Mononuclear cell (primary cell): ENCODE data around the gene WT1. TPM values are rescaled to one million over a fixed set of nuclear protein-coding genes. Genes with fewer than 3 reads are reported as not detected.
"Not testable (repeated sequence)": the region's sequence is repeated elsewhere in the genome, so short reads cannot be mapped to it uniquely, and the experiment has no call there.

Experiments used
- H3K27me3 ChIP-seq: 2 replicates; pipeline ENCODE4 v1.6.0; 2011; ENCODE audit warnings: low read length, control low read depth; ENCODE audit not compliant: insufficient read depth
- H3K4me1 ChIP-seq: 2 replicates; pipeline ENCODE4 v1.5.1; 2011; ENCODE audit warnings: mild to moderate bottlenecking, low read length, control low read depth; ENCODE audit not compliant: insufficient read depth
- H3K4me3 ChIP-seq: 2 replicates; pipeline ENCODE4 v1.5.1; 2011; ENCODE audit warnings: mild to moderate bottlenecking, low read length, moderate library complexity
- H3K9me3 ChIP-seq: 2 replicates; pipeline ENCODE4 v1.5.1; 2011; ENCODE audit warnings: low read depth, mild to moderate bottlenecking, control low read depth, low read length
- total RNA-seq: library from RNA; depleted of rRNA; stranded (reverse); fragments of >200 nt; gene quantifications from one replicate; pipeline ENCODE4 v1.2.3, GENCODE V29; 2012

The WT1 gene
- not detected for total RNA-seq

DNA sequence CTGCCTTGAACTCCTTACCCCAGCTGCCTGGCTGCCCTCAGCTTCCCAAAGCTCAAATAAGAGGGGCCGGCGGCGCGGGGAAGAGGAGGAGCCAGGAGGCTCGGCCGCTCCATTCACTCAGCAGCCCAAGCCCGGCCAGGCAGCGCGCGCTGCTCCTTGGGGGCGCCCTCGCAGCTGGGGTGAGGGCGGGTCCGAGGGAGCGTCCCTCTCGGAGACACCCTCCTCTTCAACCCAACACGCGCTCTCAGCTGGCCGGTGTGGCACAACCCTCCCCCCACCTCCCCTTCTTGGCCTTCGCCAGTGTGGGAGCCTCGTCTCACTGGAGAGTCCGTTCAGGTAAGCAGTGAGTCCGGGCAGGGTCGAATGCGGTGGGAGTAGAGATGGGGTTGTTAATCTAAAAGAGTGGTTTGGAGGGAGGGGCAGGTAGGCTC, at the start of gene WT1:
Gene WT1, minus strand, starts transcription at position 29 of the 431 bp plus-strand sequence.
- peaks cover 93% of the 10 kb centered on the region for H3K27me3 ChIP-seq
- H3K9me3 ChIP-seq, result no peaks in the 10 kb centered on the region
- H3K4me3 ChIP-seq, result no peak within 1 kb of the TSS
- peaks cover 53% of the 10 kb centered on the region for H3K4me1 ChIP-seq

DNA sequence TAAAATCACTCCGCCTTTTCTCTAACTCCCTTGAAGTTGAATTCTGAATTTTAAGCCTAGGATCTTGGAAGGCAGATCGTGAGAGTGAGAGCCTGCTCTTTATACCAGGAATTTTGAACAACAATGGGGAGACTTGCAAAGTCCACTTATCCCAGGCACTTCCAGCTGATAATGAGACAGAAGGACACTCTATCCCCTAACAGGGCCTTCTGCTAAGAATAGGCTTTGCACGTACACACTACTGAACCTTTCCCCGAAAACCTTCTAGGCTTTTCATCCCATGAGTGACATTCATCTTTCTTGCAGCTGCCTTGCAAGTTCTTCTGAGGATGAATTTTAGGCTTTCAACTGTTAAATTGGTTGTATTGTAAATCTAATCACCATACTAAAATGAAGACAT, 44.0 kb upstream of the WT1 start:
- H3K27me3 ChIP-seq, result no peaks in the 10 kb centered on the region
- no peaks in the 10 kb centered on the region for H3K4me1 ChIP-seq
- H3K9me3 ChIP-seq, result no peaks in the 10 kb centered on the region
- no peak overlapping the region for H3K4me3 ChIP-seq

DNA sequence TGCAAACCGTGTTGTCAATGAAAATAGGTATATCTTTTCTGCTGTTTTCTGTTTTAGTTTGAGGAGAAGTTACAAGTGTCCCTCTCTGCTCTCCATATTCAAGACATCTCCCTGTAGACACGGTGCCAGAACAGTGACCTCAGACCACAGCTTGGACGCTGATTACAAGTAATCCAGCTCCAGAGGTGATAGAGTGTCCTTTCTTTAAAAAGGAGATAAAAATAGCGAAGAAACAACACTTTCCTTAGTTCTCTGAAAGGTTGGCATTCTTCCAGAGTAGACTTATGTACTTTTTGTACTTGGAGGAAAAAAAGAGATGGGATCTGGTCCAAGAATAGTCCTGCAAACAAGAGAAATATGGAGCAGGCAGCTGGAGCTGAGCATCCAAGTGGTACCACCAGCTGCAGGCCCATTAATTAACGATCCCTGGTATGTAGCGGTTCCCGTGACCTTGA, 43.0 kb upstream of the WT1 start:
- no peaks in the 10 kb centered on the region for H3K4me1 ChIP-seq
- H3K9me3 ChIP-seq, result no peaks in the 10 kb centered on the region
- H3K4me3 ChIP-seq, result no peak overlapping the region
- H3K27me3 ChIP-seq, result no peaks in the 10 kb centered on the region

DNA sequence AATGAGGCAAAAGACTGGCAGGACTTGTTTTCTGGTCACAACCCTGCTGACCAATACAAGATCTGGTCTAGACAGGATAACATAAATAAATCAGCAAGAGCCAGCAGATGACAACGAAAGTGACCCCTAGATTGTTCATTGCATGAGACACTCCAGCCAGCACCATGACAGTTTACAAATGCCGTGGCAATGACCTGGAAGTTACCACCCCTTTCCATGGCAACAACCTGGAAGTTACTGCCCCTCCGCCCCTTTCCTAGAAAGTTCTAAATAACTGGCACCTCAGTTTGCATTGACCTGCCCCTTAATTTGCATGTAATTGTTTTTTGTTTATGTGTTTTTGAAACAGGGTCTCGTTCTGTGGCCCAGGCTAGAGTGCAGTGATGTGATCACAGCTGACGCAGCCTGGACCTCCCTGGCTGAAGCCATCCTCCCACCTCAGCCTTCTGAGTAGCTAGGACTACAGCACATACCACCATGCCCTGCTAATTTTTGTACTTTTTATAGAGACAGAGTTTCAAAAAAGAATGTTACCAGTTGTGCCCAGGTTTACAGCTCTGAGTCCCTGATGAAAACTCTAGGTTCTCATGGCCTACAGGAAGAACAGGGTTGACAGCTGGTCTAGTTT, 38.1 kb upstream of the WT1 start:
- H3K9me3 ChIP-seq, result no peaks in the 10 kb centered on the region

DNA sequence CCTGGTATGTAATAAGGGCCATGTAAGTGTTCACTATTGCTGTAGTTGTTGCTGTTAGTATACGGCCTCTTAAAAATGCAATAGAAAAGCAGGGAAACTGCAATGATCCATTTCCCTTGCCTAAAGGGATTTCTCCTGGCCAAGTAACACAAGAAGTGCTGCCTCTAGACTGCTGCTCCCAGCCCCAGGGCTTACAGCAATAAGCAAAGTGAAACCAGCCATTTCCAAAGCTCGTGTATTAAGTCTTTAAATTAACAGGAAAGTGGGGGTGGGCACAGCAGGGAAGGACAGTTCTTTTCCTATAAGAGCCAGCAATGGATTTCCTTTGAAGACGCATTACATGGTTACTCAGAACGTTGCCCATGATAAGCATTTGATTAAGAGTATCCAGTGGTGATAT, 36.9 kb upstream of the WT1 start:
- no peak overlapping the region for H3K4me3 ChIP-seq
- H3K9me3 ChIP-seq, result no peaks in the 10 kb centered on the region
- H3K4me1 ChIP-seq, result peaks cover 6% of the 10 kb centered on the region
- no peaks in the 10 kb centered on the region for H3K27me3 ChIP-seq

More for the DNA sequence above, 38.1 kb upstream of the WT1 start:
- Histone ChIP-seq H3K27me3 (no peaks in the 10 kb centered on the region), H3K4me1 (peaks cover 6% of the 10 kb centered on the region), H3K4me3 (no peak overlapping the region)

DNA sequence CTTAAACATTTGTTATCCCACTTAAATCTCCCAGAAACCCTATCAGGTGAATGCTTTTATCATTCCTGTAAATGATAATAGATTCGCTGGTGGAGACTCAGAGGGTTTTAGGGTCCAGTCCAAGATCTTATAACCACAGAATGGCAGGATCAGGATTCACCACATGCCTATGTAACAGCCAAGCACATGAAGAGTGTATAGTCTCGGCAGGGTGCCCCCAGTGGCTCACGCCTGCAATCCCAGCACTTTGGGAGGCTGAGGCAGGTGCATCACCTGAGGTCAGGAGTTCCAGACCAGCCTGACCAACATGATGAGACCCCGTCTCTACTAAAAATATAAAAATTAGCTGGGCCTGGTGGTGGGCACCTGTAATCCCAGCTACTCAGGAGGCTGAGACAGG, 36.2 kb upstream of the WT1 start:
- H3K9me3 ChIP-seq, H3K4me3 ChIP-seq, H3K27me3 ChIP-seq, H3K4me1 ChIP-seq: not testable (repeated sequence)

DNA sequence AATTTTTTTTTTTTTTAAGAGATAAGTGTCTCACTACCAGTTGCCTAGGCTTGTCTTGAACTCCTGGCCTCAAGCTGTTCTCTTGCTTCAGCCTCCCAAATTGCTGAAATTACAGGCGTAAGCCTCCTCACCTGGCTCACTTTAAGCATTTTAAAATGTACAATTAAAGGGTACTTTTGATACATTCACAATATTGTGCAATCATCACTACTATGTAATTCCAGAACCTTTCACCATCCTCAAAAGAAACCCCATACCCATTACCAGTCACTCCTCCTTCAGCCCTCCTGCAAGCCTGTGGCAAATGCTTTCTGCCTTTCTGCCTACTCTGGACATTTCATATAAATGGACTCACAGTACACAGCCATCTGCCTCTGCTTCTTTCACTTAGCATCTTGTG, 34.5 kb upstream of the WT1 start:
- Histone ChIP-seq H3K9me3 (no peaks in the 10 kb centered on the region), H3K27me3 (no peaks in the 10 kb centered on the region), H3K4me3 (no peak overlapping the region), H3K4me1 (peaks cover 6% of the 10 kb centered on the region)

DNA sequence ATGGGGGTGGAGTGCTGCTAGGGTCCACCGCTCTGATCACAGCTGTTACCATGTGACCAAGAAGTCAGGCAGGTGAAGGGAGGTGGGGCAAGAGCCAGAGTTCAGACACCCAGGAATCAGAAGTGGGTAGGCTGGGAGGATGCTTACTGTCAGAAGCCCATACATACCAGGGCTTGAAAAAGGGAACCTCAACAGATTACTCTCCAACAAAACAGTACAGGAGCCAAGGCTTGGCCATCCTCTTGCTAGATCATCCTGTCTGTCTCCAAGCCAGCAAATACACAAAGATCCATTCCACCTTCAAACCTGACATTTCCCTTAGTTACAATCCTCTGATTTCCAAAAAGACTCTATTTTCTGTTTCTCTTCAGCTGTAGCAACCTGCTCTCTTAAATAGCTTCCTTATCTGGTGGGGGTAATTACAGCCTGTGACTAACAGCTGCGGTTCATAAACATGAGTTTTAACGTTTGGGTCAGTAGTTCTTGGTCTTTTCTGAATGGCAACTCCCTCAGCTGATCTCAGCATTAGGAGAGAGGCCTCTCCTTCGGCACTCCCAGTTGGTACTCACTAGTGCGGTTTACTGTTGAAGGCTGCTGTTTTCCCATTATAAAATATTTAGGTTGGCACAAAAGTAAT, 31.1 kb upstream of the WT1 start:
- Histone ChIP-seq H3K27me3 (no peaks in the 10 kb centered on the region), H3K4me1 (peaks cover 6% of the 10 kb centered on the region), H3K4me3 (no peak overlapping the region), H3K9me3 (no peaks in the 10 kb centered on the region)

DNA sequence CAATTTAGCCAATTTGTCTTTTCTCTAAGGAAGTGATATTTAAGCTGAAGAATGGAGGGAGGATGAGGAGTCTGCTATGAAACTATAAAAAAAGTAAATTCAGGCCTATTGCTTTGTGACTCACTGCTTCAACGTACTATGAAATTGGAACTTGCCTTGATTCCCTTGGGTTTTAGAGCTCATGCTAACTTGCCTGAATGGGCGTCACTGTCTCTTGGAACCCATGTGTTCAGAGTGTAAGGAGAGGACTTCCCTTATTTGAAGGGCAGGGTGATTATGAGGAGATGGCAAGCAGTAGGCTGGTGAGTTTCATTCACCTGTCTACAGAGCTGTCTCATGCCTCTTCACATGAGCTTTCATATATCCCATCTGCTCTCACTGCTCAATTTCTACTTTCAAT, 28.7 kb upstream of the WT1 start:
- Histone ChIP-seq H3K9me3 (no peaks in the 10 kb centered on the region), H3K4me3 (no peak overlapping the region), H3K27me3 (no peaks in the 10 kb centered on the region), H3K4me1 (peaks cover 6% of the 10 kb centered on the region)

DNA sequence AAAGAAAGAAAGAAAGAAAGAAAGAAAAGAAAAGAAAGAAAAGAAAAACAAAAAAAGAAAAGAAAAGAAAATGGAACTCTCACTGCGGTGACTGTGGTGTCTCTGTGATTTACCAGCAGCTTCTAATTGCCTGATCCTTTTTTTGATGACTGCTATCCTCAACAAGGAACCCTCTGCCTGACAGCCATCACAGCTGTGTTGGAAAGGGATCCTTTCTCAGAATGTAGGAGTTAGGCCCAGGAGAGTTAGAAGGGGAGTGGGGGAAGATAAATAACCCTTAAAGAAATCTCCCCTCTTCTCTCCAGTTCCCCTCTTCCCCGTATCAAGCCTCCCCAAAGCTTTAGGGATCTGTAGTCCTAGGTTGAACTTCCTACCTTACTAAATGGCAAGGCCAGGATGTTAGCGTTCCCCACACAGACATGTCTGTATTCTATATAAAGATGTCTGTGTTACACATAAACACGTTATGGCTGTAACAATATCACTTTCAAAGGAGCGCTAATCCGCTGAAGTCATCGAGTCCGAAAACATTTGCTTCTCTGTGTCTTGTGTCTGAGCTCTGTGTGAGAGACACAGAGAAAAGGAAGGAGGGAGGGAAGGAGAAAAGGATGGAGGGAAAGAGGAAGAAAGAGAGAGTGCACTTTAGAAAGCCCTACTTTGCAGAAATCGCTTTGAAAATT, 26.8 kb upstream of the WT1 start:
- Histone ChIP-seq H3K4me1 (no peaks in the 10 kb centered on the region), H3K27me3 (no peaks in the 10 kb centered on the region), H3K4me3 (no peak overlapping the region), H3K9me3 (no peaks in the 10 kb centered on the region)

DNA sequence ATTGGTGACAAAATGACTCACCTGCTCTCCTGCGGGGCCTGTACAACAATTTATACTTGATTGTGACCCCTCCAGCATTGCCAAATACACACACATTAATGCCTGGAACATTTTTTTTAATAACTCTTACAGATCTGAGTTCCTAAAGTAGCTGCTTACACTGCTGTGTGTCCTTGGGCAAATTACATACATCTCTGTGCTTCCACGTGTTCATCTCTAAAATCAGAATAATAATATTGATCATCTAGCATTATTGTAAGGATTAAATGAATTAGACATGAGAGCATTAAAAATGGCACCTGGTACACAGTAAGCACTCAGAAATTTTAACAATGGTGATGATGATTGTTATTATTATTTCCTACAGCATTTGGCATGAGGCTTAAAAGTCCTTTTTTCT, 21.5 kb upstream of the WT1 start:
- Histone ChIP-seq H3K4me3 (no peak overlapping the region), H3K9me3 (no peaks in the 10 kb centered on the region), H3K4me1 (no peaks in the 10 kb centered on the region), H3K27me3 (no peaks in the 10 kb centered on the region)

DNA sequence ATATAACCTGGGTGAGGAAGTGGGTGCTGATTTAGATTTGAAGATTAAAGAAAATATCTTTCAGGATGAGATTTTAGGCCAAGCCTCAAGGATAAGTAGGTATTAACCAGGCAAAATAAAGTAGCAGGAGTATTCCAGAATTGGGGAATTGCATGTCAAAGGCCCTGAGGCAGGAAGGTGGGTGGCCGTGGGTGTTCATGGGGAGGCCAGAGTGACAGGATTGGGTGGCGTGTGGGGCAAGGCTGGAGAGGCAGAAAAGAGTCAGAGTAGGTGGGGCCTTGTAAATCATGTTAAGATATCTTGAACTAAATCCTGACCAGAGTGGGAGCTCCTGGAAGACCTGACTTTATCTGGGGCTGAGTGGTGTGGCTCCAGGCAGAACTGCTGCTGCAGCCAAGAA, 19.7 kb upstream of the WT1 start:
- H3K9me3 ChIP-seq, result no peaks in the 10 kb centered on the region
- H3K4me3 ChIP-seq, result no peak overlapping the region
- no peaks in the 10 kb centered on the region for H3K4me1 ChIP-seq
- no peaks in the 10 kb centered on the region for H3K27me3 ChIP-seq

DNA sequence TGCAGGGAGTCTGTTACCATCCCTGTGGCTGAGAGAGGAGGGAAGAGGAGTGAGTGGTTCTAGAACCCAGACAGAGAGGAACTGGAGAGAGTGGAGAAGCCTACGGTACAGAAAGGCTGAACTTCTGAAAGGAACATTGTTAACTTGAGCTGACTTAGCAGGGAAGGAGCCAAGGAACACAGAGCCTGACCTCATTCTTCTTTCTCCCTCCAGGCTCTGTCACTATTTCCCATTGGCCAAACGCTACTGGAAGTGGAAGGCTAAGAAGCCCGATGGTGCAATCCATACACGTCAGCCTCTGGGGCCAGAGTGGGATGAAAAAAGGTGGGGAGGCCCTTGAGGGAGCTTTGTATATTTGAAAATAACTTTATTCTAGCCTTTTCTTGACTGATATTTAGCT, 16.5 kb upstream of the WT1 start:
- Histone ChIP-seq H3K27me3 (no peaks in the 10 kb centered on the region), H3K4me1 (no peaks in the 10 kb centered on the region), H3K9me3 (no peaks in the 10 kb centered on the region), H3K4me3 (no peak overlapping the region)

DNA sequence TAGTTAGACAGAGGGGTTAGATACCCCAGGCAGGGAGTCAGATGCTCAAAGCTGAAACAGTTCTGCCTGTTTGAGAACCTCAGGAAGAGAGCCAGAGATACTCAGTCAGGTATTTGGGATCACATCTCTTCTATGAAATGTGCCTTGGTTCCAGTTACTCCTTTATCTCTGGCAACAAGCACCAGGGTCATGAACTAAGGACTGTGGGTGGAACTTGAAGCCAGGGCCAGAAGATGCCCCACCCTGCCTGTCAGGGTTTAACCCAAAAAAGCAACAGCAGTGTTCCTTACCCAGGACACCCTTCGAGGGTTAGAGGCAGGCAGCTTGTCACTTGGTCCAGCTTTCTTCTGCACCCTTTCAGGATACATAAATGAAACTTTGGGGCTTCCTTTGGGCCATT, 15.0 kb upstream of the WT1 start:
- Histone ChIP-seq H3K4me1 (no peaks in the 10 kb centered on the region), H3K4me3 (no peak overlapping the region), H3K27me3 (no peaks in the 10 kb centered on the region), H3K9me3 (no peaks in the 10 kb centered on the region)

DNA sequence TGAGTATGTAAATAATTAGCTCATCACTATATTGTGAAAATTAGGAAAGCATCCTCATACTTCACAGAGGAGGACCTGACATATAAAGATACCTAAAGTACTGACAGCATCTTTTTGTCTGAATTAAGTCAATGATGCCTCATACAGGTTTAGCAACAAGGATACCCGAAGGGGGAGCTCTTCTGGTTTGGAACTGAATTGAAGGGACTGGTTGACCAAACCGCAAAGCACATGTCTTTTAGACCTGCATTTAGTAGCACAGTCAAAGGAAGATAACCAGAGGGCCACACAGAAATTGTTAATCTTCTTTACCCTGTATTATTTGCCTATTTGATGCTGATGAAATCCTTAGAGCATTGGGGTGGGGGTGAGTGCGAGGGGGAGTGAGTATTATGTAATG, 12.9 kb upstream of the WT1 start:
- H3K27me3 ChIP-seq, result peaks cover 2% of the 10 kb centered on the region
- H3K4me1 ChIP-seq, result no peaks in the 10 kb centered on the region
- no peak overlapping the region for H3K4me3 ChIP-seq

DNA sequence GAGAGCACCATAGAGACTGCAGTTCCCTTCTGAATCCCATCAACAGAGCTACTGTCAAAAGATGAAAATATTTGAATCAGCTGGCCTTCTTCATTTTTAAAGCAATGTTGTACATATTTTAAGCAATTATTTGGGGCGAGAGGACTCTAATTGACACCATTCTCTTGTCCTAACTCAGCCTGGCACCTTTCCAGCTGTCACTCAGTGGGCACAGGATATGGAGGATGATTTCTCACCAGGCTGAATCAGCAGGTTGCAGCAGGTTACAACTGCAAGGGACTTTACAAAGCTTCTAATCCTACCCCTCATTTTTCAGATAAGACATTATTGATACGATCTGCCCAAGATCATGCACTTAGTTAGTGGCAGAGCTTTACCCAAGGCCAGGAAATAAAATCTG, 11.9 kb upstream of the WT1 start:
- H3K9me3 ChIP-seq, result no peaks in the 10 kb centered on the region
- no peaks in the 10 kb centered on the region for H3K4me1 ChIP-seq
- peaks cover 12% of the 10 kb centered on the region for H3K27me3 ChIP-seq
- H3K4me3 ChIP-seq, result no peak overlapping the region

More for the DNA sequence above, 12.9 kb upstream of the WT1 start:
- no peaks in the 10 kb centered on the region for H3K9me3 ChIP-seq
